ENCODE data around the gene QPCT.
A peak's percentile ranks its signal among the peaks of the same experiment; 100 is the strongest.

Gene QPCT

GRCh38 chr2:37302701-37303252 lies 41.7 kb upstream of the QPCT start:
- no peak for DNase-seq (ENCODE audit: low read depth, low spot score)
- no peak for TF ChIP-seq CTCF (IDR thresholded peaks at IDR 0.05; ENCODE audit: low read depth, low read length)
- H3K4me3 ChIP-seq (ENCODE audit: low read depth, low read length): no peak overlapping the region
- in situ Hi-C loops (cut with HindIII; ENCODE audit: low sequenced_read_pairs): no loop called here

- no peak for TF ChIP-seq CTCF (IDR thresholded peaks at IDR 0.05; ENCODE audit: low read depth, low read length)
- H3K4me3 ChIP-seq (ENCODE audit: low read depth, low read length): no peak overlapping the region
- DNase-seq (ENCODE audit: low read depth, low spot score): no peak
- in situ Hi-C loops (cut with HindIII; ENCODE audit: low sequenced_read_pairs): no loop called here
Measured at GRCh38 chr2:37306024-37306423, 38.4 kb upstream of the QPCT start.

DNA sequence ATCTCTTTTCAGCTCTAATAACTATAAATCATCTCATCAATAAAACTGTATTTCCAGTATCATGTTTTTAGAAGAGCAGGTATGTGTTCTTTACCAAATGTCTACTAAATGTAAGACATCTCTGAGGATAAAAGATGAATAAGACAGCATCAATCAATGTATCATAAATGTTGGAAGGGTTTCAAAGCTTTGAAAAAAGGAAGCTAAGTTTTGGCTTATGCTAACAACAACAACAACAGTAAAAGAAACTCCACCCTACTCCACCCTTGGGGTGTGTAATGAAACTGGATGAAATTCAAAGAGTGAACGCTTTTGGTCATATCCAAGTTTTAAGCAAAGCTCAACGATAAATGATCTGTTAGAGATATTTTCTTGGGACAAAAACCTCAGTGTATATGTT lies 36.9 kb upstream of the QPCT start:
- no peak for DNase-seq (ENCODE audit: low read depth, low spot score)
- in situ Hi-C loops (cut with HindIII; ENCODE audit: low sequenced_read_pairs): no loop called here
- TF ChIP-seq CTCF (IDR thresholded peaks at IDR 0.05; ENCODE audit: low read depth, low read length): no peak
- H3K4me3 ChIP-seq (ENCODE audit: low read depth, low read length): no peak overlapping the region

DNA sequence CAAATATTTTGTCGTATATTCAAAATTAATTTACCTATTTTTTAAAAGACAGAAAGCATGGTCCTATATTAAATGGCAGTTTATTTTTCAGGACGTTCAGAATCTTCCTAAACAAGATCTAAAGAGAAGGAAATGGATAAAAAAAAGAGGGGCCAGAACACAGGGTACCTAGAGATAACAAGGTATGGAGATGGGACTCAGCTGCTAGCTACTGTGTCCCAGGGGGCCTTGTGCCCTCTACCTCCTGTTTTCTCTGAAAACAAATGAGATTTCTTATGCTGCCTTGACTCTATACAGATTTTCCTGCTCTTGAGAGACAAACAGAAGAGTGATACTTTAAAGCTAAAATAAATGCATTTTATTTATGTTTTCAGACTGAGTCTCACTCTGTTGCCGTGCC lies 29.1 kb upstream of the QPCT start:
- DNase-seq (ENCODE audit: low read depth, low spot score): no peak
- in situ Hi-C loops (cut with HindIII; ENCODE audit: low sequenced_read_pairs): no loop called here
- H3K4me3 ChIP-seq (ENCODE audit: low read depth, low read length): no peak overlapping the region
- no peak for TF ChIP-seq CTCF (IDR thresholded peaks at IDR 0.05; ENCODE audit: low read depth, low read length)

- TF ChIP-seq CTCF (IDR thresholded peaks at IDR 0.05; ENCODE audit: low read depth, low read length): no peak
- DNase-seq (ENCODE audit: low read depth, low spot score): no peak
- no peak overlapping the region for H3K4me3 ChIP-seq (ENCODE audit: low read depth, low read length)
- in situ Hi-C loops (cut with HindIII; ENCODE audit: low sequenced_read_pairs): no loop called here
Measured at GRCh38 chr2:37316181-37316580, 28.2 kb upstream of the QPCT start.

GRCh38 chr2:37317746-37318145 lies 26.7 kb upstream of the QPCT start:
- in situ Hi-C loops (cut with HindIII; ENCODE audit: low sequenced_read_pairs): no loop called here
- DNase-seq (ENCODE audit: low read depth, low spot score): no peak
- H3K4me3 ChIP-seq (ENCODE audit: low read depth, low read length): no peak overlapping the region
- TF ChIP-seq CTCF (IDR thresholded peaks at IDR 0.05; ENCODE audit: low read depth, low read length): no peak

- H3K4me3 ChIP-seq (ENCODE audit: low read depth, low read length): no peak overlapping the region
- DNase-seq (ENCODE audit: low read depth, low spot score): peak; percentile 69
- in situ Hi-C loops (cut with HindIII; ENCODE audit: low sequenced_read_pairs): no loop called here
- no peak for TF ChIP-seq CTCF (IDR thresholded peaks at IDR 0.05; ENCODE audit: low read depth, low read length)
Measured at GRCh38 chr2:37318401-37318800, 26.0 kb upstream of the QPCT start.

Measured in astrocyte of the spinal cord (primary cell).